ENCODE data around the gene BCAS2.
"Not testable (repeated sequence)": the region's sequence is repeated elsewhere in the genome, so short reads cannot be mapped to it uniquely, and the experiment has no call there.

The BCAS2 gene

DNA sequence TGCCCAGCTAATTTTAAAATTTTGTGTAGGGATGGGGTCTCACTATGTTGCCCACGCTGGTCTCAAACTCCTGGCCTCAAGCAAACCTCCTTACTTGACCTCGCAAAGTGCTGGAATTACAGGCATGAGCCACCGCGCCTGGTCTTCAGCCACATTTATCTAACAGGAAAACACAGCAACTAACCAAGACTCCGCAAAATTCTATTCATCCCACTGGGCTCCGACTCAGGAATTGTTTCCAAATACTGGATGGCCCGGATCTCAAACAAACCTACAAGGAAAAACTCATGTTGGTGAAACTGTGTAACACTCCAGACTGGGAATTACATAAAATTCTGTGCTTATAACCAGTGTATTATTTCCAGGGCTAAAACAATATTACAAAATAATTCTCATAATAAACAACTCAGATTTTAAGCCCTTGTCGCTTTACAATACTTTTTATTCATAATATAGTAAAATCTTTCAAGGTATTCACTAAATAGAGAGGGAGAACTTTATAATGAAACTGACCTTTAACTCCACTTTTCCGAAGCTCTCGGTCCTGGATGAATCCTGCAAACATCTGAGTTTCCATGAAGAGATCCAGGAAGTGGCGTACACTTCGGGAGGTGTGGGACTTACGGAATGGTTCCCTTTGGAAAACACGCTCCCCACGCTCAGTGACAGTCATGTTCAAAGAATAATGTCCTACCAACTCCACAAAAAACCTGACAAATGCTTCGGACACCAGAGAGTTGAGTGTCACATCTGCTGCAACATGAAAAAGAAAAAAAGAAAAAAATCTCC is 6.0 kb upstream of the BCAS2 start:
- TF ChIP-seq, protein P1, sequence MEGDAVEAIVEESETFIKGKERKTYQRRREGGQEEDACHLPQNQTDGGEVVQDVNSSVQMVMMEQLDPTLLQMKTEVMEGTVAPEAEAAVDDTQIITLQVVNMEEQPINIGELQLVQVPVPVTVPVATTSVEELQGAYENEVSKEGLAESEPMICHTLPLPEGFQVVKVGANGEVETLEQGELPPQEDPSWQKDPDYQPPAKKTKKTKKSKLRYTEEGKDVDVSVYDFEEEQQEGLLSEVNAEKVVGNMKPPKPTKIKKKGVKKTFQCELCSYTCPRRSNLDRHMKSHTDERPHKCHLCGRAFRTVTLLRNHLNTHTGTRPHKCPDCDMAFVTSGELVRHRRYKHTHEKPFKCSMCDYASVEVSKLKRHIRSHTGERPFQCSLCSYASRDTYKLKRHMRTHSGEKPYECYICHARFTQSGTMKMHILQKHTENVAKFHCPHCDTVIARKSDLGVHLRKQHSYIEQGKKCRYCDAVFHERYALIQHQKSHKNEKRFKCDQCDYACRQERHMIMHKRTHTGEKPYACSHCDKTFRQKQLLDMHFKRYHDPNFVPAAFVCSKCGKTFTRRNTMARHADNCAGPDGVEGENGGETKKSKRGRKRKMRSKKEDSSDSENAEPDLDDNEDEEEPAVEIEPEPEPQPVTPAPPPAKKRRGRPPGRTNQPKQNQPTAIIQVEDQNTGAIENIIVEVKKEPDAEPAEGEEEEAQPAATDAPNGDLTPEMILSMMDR (IDR thresholded peaks at IDR 0.05; ENCODE audit: low read depth, low read length): no peak
- no peak for DNase-seq (ENCODE audit: extremely low read depth, low read depth)

DNA sequence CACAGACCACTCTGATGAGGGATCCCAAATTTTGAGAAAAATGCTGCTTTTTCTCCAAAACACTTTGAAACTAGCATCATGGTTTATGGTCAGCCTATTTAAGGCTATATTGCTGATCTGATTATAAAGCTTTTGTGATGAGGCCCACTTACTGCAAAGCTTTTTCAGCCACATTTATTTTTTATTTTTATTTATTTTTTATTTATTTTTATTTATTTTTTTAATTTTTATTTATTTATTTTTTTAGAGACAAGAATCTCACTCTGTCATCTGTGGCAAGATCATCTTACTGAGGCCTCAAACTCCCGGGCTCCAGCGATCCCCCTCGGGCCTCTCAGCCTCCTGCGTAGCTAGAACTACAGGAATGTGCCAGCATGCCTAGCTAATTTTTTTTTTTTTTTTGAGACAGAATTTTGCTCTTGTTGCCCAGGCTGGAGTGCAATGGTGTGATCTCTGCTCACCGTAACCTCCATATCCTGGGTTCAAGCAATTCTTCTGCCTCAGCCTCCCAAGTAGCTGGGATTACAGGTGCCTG is 5.2 kb upstream of the BCAS2 start:
- DNase-seq (ENCODE audit: extremely low read depth, low read depth): no peak
- TF ChIP-seq, protein P1 (IDR thresholded peaks at IDR 0.05; ENCODE audit: low read depth, low read length): no peak

DNA sequence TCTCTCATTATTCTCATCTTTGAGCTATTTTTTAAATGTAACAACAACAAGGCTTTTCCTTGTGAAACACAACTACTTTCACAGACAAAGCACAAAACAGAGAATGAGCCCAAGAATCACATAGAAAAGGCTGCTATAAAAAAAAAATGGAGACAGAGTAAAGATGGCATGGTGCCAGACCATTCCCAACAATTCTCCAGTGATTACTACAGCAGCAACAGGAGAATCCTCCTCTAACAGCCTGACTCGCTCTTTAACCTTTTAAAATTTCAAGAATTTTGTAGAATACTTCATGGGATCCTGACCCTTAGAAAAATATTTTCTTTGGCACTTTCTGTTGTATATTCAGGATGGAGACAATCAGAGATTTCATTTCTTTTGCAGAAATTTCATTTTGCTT is 3.8 kb upstream of the BCAS2 start:
- TF ChIP-seq, protein P1 (IDR thresholded peaks at IDR 0.05; ENCODE audit: low read depth, low read length): no peak
- DNase-seq (ENCODE audit: extremely low read depth, low read depth): peak; percentile 5

DNA sequence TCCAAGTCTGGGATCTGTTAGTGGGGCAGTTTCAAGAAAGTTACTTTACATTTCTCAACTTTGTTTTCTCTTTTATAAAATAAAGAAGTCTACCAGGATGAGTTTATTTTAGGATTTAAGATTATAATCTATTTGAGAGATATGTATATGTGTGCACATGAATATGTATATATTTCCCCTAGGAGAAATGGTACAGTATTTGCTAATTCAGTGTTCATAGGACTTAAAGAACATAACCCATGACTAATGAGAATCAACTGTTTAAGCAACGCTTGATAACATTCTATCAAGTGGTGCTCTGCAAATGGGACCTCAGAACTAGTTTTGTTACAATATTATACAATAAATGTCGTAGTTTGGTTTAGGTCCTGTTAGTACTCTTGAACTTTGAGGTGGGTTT is 7.0 kb downstream of the BCAS2 start:
- DNase-seq (ENCODE audit: extremely low read depth, low read depth): no peak
- TF ChIP-seq, protein P1 (IDR thresholded peaks at IDR 0.05; ENCODE audit: low read depth, low read length): no peak

DNA sequence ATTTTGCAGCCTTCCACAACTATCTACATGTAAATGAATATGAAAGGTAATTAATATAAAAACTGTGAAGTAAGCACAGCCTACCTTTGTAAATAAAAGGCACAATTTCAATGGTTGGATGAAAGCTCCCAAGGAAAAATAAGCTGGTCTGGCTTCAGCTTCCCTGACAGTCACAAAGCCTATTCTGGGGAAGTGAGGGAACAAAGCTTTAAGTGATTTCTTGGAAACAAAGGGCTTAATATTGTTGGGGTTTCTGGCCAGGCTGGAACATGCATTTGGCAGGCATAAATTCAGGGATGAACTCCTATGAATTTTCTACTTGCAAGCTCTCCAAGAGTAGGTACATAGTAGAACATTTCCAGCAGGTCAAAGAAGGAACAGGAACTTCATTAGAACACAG is 17.3 kb downstream of the BCAS2 start:
- TF ChIP-seq, protein P1 (IDR thresholded peaks at IDR 0.05; ENCODE audit: low read depth, low read length): no peak
- no peak for DNase-seq (ENCODE audit: extremely low read depth, low read depth)

DNA sequence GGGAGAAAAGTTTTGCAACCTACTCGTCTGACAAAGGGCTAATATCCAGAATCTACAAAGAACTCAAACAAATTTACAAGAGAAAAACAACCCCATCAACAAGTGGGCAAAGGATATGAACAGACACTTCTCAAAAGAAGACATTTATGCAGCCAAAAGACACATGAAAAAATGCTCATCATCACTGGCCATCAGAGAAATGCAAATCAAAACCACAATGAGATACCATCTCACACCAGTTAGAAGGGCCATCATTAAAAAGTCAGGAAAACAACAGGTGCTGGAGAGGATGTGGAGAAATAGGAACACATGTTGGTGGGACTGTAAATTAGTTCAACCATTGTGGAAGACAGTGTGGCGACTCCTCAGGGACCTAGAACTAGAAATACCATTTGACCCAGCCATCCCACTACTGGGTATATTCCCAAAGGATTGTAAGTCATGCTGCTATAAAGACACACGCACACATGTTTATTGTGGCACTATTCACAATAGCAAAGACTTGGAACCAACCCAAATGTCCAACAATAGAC is 18.4 kb downstream of the BCAS2 start:
- DNase-seq (ENCODE audit: extremely low read depth, low read depth): not testable (repeated sequence)

DNA sequence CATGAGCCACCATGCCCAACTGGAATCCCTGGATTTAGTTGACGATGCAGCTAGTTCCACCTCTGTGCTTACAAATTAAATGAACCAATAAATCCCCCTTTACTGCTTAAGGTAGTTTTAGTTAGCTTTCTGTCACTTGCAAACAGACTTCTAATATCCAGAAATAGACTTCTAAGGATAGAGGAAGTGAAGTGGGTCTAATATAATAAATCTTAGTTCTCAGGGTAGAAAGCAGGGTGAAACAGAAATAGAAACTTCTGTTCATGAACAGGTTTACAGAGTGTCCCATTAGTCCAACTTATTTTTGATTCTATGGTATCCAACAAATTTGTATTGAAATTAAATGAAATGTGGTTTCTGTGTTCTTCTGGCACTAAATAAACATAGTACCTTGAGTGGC is 20.1 kb downstream of the BCAS2 start:
- no peak for DNase-seq (ENCODE audit: extremely low read depth, low read depth)
- TF ChIP-seq, protein P1 (IDR thresholded peaks at IDR 0.05; ENCODE audit: low read depth, low read length): no peak

Measured in AG09319 (cell line).